Left renal cortex interstitium (tissue), 4 donors: ENCODE data around the gene NTMT1. TPM values are rescaled to one million over a fixed set of nuclear protein-coding genes. Genes with fewer than 3 reads are reported as not detected.
"Not testable (repeated sequence)": the region's sequence is repeated elsewhere in the genome, so short reads cannot be mapped to it uniquely, and the experiment has no call there.

ENCODE experiments used
- DNase-seq, 4 donors: peaks; one replicate each; pipeline ENCODE4 v3.0.0-alpha.2; 2013; ENCODE audit warnings: low read depth in 4 of 4, low spot score in 2 of 4, missing footprints in 1 of 4
- polyA plus RNA-seq, 4 donors: library from polyadenylated mRNA; unstranded; fragments of 120-200 nt; gene quantifications; one replicate each; pipeline ENCODE4 v1.2.1, GENCODE V29; 2013; ENCODE audit not compliant: insufficient read length in 4 of 4

The NTMT1 gene
- polyA plus RNA-seq, 4 donors = 31.8 to 34.1 (median 32.7) TPM

DNA sequence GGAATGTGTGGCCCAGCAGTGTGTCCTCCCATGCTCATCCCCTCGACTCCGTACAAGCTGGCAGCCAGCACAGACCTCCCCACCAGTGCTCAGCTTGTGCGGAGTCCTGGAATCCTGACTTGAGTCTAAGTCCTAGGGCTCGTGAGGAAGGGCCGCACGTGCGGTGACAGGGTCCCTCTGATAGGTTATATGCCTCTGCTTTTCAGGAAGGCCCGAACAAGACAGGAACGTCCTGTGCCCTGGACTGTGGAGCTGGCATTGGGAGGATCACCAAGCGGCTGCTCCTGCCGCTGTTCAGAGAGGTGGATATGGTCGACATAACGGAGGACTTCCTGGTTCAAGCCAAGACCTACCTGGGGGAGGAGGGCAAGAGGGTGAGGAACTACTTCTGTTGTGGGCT, 7.9 kb downstream of the NTMT1 start:
- no peak for DNase-seq

DNA sequence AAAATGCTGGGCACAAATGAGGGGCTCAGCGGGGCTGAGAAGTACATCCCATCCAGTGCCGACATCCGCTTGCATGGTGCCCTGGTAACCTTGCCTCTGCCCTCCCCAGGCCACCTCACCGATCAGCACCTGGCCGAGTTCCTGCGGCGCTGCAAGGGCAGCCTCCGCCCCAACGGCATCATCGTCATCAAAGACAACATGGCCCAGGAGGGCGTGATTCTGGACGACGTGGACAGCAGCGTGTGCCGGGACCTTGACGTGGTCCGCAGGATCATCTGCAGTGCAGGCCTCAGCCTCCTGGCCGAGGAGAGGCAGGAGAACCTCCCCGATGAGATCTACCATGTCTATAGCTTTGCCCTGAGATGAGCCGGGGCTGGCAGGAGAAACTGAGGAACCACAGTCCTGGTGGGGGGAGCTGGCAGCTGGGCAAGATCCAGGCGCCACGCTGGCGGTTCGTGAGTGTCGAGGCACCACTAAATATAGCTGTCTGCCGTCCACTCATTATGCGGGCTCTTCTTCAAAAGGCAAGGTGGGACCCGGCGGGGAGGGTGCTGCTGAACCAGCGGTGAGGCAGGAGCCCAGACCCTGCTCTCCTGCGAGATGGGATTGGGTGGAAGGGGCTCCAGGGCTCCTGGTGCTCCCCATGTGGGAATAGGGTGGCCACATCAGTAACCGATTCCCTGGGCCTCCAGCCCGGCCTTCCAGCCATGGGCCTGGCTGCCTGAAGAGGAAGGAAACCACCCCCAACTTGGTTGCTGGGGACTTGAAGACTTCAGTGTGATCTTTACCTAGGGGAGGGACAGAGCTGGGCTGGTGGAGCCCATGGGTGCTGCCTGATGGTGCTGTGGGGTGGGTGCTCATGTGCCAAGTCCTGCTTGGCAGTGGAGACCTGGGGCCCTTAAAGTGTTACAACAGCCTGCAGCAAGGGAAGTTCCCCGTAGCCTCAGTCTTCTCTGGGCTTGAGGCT, 9.4 kb downstream of the NTMT1 start:
- DNase-seq = no peak

DNA sequence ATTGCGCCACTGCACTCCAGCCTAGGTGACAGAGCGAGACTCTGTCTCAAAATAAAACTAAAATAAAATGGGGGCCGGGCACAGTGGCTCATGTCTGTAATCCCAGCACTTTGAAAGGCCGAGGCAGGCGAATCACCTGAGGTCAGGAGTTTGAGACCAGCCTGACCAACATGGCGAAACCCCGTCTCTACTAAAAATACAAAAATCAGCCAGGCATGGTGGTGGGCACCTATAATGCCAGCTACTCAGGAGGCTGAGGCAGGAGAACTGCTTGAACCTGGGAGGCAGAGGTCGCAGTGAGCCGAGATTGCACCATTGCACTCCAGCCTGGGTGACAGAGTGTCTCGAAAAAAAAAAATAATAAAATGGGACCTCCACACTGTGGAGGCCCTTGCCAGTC, 10.4 kb downstream of the NTMT1 start:
- not testable (repeated sequence) for DNase-seq

DNA sequence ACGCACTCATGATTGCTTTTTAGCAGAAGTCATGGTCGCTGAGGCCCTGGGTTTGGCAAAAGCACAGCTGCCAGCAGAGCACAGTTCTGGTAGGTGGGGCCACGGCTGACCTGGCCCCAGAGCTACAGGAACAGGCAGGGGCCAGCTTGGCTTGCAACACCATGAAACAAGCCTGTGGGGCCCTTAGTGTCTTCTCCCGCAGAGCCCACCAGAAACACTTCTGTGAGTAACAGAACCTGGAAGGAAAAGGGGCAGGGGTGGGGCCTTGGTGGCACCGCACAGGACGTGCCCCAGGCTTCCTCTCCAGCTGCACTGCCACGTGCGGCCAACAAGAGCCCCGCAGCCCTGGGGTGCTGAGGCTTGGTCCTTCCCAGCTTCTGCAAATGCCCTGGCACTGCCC, 11.1 kb downstream of the NTMT1 start:
- DNase-seq = no peak

DNA sequence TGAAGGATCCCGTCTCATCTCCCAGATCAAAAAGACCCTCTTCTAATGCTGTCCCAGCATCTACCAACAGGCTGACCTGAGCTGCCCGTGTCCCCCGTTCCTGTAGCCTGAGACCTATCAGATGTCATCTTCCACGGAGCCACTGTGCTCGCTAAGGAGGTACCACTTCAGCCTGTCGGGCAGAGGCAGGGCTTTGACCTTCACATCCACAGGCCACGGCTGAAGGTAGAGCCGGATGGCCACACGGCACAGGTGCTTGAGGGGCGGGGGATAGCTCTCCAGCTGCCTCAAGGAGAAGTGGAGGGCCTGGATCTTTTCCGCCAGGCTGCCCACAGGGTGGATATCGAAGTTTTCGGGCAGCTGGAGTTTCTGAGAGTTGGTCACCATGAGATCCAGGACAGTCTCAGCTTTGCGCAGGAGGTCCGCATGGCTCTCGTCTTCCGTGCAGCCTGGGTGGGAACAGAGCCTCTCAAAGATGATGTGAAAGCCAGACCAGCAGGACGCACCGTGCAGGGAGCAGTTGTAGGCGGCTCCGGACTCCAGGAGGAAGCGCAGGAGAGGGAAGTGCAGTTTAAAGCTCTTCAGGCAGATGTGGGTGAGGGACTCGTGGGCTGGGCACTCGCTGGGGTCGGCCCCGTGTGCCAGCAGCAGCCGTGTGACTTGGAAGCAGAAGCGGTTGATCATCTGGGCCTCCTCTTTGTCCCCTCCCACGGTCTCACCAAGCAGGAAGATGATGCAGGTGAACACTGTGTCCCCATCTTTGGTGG, 11.9 kb downstream of the NTMT1 start:
- no peak for DNase-seq

DNA sequence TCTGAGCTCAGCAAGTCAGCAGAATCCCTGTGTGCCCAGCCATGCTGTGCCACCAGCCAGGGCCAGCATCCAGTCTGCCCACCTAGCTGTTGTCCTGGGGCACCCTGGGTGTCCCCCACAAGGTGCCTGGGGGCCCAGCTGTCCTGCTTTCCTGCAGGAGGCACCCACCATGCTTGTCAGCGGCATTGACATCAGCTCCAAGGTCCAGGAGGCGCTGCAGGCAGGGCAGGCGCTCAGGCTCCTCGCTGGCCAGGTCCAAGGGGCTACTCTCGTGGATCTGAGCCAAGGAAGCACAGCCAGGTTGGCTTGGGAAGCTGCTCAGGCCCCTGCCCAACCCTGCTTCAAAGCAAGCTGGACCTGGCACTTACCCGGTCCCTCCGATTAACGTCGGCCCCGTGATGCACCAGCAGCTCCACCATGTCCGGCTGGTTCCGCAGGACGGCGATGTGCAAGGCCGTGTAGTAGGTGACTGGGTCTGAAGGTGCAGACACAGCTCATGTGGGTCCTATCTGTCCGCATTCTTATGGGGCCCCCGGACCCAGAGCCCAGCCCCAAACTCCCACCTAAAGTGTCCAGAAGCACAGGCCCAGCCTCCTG, 13.2 kb downstream of the NTMT1 start:
- DNase-seq = no peak

DNA sequence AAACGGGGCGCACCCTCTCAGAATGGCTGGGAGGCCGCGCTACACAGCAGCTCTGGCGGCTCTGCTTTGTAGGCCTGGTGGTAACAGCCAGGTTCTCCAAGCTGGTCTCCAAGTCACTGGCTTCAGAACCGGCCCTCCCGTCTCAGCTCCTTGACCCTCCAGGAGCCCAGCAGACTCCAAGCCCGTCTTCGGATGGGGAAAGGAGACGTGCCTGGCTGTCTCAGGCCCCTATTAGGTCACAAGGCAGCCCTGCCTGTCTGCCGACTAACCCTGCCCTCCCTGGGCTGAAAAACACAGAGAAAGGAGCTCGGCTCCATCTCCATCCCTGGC, 13.8 kb downstream of the NTMT1 start:
- DNase-seq = no peak

DNA sequence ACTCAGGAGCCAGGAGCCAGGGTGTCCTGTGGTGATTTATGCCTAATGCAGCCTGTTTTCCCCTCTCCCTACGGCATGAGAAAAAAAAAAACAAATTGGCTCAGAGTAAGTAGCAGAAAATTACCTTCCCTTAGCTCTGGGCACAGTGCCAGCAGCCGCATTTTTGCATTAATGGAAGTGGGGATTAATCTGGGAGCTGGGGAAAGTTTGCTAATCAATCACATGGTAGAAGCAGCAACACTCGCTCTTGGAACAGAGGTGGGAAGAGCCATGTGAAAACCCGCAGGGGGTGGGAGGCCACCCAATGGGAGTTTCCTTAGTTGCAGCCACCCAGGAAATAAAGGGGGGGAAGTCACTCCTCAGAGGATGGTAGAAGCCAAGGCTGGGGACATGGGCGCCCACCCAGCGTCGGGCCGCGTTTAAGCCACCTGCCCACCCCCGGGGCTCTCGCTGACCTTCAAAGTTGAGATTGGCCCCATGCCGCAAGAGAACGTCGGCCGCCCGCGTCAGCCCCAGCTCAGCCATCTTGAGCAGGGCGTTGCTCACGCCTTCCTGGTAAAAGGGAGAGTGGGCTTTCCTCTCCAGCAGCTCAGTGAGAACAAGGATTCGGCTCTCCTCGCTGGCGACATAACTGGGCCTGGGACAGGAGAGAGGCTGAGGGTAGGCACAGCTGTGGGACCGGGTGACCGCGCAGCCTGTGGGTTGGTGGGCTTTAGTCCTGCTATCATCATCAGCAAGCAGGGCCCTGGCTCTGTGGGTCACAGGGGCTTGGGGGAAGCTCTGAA, 14.3 kb downstream of the NTMT1 start:
- DNase-seq = no peak

DNA sequence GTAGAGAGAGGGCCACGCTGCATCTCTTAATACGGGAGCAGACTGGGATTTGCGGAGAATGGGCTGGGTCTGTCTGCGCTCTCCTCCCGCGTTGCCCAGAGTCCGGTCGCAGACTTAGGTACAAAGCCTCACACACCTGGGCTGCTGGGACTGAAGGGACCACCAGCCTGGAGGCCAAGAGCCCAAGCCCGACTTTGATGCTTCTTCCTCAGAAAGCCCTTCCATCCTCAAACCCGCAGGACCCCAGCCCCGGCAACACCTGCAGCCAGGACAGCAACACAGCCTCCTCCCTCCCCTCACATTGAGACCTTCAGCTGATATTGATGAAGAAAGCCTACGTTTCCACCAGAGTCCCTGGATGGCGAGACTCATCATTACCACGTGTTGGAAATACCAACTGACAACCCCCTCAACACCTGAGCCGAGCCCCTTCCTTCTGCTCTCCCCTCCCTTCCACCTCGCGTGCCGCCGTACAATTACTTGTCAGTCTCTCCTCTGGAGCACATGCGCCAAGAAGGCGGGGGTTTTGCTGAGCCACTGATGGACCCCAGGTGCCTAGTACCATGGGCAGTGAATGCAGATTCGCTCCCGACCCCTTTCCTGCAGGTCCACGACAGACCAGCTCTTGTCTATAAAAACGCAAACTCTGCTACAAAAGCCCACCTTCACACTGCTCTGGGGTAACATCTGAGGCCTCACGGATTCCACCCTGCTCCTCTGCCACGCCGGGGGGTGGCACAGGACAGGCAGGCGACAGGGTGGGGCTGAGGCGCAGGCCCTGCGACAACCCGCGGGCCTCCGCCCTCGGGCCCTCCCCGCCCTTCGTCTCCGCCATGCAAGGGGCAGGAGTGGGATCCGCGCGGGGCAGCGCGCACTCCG, 15.1 kb downstream of the NTMT1 start:
- DNase-seq = no peak

DNA sequence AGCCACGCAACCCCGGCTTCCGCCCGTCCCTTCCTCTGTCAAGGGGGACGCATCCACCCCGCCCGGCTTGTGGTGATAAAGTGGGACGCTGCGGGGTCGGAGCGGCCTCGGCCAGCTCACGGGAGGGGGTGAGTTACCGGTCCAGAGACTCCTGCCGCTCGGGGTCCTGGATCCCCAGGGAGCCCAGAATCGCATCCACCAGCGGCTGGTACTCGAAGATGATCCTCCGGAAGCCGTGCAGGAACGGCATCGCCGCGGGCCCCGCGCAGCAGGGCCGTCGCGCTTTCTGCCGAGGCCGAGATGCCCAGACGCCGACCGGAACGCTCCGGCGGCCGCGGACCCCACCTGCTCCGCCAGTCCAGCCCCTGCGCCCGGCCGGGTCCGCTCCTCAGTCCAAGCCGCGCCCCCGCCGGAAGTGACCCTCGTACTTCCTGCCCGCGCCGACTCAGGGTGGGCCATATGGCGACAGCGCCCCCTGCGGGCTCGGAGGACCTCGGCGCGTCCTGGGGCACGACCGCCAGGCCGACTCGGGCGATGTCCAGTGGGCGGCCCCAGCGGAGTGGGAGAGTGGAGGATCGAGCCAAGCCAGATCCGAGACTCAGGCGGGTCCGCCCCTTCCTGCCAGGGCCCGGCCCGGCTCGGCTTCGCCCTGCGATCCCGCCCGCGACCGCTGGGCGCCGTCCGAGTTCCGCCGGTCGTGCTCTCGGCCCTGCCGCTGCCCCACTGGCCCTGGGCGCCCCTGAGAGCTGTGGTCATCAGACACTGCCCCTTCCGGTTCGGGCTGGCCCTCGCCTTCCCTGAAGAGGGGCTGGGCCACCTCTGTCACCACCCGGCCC, 16.0 kb downstream of the NTMT1 start, which contains the start of gene ASB6:
ASB6 (minus strand) TSS at position 402 of the 836 bp plus-strand sequence; CDS start at position 250, 152 bp downstream.
- peak; percentile 86 to 96 (median 95) for DNase-seq

DNA sequence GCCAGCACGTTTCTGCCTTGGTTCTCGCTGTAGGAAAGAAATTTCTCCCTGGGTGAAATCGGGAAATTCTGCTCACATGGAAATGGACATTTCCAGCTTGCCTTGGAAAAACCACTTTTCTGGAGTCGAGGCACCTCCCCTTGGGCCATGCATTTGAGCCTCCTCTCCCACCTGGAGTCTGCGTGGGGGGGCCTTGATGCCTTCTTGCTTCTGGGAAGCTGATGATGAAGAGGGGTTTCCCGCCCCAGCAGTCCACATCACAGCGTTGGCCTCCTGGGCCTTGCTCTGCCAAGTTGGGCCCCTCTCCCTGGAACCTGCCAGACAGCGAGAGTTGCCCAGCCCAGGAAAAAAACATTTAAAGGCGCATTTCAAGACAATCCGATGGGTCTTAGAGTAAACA, 17.7 kb downstream of the NTMT1 start:
- no peak for DNase-seq

DNA sequence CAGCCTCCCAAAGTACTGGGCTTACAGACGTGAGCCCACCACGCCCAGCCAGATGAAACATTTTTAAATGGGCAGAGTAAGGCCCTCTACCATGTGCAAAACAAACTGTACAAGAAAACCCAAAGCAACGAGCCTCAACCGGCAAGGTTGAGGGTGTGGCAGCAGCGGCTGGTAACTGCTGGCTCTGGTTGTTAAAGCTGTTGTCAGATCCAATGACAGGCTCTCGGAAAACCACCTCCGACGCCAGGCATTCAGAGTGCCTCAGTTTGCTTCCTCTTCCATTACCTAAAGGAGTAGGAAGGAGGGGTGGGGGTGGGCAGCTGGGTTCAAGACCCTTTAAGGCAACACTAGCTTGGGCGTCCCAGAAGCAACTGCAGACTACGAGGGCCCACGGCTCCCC, 18.4 kb downstream of the NTMT1 start:
- no peak for DNase-seq

DNA sequence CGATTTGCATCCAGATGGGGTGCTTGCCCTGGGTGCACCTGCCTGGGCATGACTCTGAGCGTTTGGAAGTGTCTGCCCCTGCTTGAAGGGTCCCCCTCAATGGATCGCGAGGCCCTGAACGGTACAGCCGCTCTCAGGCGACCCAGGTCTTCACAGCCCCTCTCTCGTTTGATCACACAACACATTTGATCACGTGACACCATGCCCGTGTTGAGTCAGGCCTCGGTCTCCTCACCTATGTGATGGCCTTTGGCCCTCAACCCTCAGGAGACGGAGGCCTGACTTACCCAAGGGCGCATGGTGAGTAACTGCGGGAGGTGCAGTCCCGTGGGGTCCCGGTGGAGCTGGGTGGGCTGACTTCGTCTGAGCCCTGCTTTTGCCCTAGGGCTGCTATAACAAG, 18.9 kb downstream of the NTMT1 start:
- no peak for DNase-seq

DNA sequence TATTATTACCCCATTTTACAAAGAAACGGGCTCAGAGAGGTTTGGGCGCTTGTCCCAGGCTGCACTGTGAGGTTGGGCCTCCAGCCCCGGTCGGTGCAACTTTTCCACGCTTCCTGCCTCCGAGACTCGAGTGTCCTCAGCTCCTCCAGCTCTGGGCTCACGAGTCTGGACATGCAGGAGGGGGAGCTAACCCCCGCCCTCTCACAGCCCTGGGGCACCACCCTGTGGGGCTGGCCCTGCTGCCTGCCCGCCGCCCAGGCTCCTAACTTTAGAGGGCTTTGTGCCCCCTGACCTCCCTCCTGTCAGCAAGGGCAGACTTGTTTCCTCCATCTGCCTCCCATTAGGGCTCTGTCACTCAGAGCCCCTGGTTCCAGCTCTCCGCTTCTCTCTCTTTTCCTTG, 20.3 kb downstream of the NTMT1 start:
- DNase-seq = no peak

DNA sequence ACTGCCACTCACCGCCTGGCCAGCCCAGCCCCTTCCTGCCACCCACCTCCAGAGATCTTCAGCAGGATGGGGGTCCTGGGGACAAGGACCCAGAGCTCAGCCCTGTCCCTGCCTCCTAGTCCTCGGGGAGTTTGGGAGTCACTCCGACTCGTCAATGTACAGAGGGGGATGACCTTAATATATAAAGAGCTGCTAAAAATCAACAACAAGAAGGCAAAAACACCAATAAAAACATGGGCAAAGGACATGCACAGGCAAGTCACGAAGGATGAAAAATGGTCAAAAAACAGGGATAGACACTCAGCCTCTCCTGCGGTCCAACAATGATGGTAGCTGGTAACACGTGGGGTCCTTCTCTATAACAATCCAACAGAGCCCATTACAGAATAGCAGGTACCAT, 20.7 kb downstream of the NTMT1 start:
- no peak for DNase-seq

DNA sequence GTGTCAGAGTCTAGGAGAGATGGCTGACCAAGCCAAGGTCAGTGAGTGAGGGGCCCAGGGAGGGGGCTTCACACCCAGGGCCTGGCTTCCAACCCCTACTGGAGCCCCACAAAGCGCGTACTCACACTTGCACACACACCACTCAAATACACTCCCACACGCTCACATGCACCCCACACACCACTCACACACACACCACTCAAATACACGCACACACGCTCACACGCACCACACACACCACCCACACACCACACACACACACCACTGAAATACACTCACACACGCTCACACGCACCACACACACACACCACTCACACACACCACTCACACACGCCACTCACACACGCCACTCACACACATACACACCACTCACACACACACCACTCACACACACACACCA, 21.7 kb downstream of the NTMT1 start:
- DNase-seq = no peak

DNA sequence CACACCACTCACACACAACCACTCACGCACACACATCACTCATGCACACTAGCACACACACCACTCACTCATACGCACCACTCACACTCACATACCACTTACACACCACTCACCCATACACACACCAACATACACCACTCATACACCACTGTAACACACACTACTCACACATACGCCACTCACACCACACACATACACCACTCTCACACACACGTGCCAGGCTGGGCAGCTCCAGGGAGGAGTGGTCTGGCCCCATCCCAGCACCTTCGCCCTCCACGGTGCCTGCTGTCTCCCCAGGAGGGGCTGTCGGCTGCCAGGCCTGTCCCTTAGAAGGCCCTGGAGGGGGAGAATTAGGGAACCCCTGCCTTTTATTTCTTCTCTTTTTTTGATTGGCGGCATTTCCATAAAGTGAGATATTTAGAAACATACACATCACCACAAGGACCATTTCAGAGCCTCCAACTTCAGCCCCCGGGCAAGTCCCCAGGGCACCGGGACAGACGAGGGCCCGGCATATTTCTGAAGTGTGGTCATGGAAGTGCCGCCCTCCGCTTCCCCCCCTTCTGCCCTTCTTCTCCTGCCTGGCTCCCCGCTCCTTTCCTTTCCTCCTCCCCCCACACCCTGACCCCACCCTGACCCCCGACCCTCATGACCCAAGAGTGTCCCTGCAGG, 22.3 kb downstream of the NTMT1 start:
- no peak for DNase-seq

DNA sequence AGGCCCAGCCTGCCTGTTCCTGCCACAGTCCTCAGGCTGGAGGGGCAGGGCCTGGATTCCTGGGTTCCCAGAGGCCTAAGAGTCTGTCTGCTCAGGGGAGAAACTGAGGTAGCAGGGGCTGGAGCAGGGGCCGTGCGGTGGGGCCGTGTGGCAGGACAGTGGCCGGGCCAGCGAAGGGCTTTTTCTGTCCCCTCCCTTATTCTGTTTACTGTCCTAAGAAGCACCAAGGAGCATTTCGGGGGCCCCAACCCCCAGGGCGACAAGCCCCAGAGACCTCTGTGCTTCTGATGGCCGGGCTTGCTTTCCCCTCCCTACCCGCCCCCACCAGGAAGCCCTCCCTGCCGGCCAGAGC, 22.8 kb downstream of the NTMT1 start:
- DNase-seq = no peak
